Activated naive CD4-positive, alpha-beta T cell treated with anti-CD3 and anti-CD28 coated beads, Interleukin-2, amount 50 U/mL, for 72 hours (primary cell): ENCODE data around the gene NOSTRIN. TPM values are rescaled to one million over a fixed set of nuclear protein-coding genes. Genes with fewer than 3 reads are reported as not detected.
A peak's percentile ranks its signal among the peaks of the same experiment; 100 is the strongest.
"Not testable (repeated sequence)": the region's sequence is repeated elsewhere in the genome, so short reads cannot be mapped to it uniquely, and the experiment has no call there.

ENCODE experiments used
- ATAC-seq, 2 donors: fragments of 150-1000 bp; cut with Tn5 transposase; 2 replicates each; pipeline ENCODE4 v1.10.0; 2021; ENCODE audit warnings: mild to moderate bottlenecking in 2 of 2, moderate library complexity in 2 of 2
- DNase-seq, 2 donors: peaks; one replicate each; pipeline ENCODE4 v3.0.0; 2021 to 2022; ENCODE audit warnings: low spot score in 2 of 2
- H3K27ac Mint-ChIP-seq, 2 donors: one replicate each; pipeline ENCODE4 v1.8.0; 2022; ENCODE audit warnings: mild to moderate bottlenecking in 2 of 2, mixed read lengths in 2 of 2
- H3K36me3 Mint-ChIP-seq, 2 donors: one replicate each; pipeline ENCODE4 v1.8.0; 2022; ENCODE audit warnings: mixed read lengths in 2 of 2
- H3K9me3 Mint-ChIP-seq, 2 donors: one replicate each; pipeline ENCODE4 v1.8.0; 2022; ENCODE audit warnings: mixed read lengths in 2 of 2
- total RNA-seq, 2 donors: library from RNA; stranded (reverse); gene quantifications; one replicate each; pipeline ENCODE4 v1.2.3, GENCODE V29; 2022

The NOSTRIN gene
- total RNA-seq, 2 donors from 2014 or later: not detected

DNA sequence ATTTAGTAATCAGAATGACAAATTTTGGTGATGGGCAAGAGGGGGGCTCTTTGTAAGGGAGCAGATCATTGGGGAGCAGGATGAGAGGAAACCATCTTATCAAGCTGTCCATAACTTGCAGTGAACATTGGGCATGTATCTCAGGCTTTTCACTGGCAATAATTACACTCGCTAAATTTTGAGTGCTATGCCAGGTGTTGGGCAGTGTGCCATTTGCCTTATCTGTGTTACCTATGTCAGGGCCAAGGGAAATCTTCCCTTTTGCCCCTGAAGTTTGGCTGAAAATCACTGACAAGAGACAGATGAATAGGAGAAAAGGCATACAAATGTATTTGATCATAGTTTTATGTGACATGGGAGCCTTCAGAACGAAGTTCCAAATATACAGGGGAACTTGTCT is 39.0 kb downstream of the NOSTRIN start:
- no peaks in the 10 kb centered on the region for H3K36me3 Mint-ChIP-seq
- H3K9me3 Mint-ChIP-seq: no peaks in the 10 kb centered on the region
- H3K27ac Mint-ChIP-seq: no peak overlapping the region
- no peak for DNase-seq
- no peak for ATAC-seq

DNA sequence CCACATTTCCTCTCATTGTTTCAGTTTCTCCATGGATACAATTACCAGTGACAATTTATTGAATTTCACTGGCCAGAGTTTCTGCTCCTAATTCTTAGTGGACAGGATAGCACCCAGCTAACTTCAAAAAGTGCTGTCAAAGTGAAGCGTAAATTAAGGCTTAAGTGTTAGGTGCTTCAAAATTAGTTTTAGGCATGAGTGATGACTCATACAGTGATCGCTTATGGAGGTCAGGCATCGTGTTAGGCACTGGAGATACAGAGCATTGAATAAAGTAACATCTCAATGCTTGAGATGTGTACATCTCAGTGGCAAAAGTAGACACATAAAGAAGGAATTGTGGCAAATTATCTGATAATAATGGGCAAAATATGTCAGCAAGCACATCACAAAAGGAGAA is 40.8 kb downstream of the NOSTRIN start:
- ATAC-seq: no peak
- no peaks in the 10 kb centered on the region for H3K36me3 Mint-ChIP-seq

DNA sequence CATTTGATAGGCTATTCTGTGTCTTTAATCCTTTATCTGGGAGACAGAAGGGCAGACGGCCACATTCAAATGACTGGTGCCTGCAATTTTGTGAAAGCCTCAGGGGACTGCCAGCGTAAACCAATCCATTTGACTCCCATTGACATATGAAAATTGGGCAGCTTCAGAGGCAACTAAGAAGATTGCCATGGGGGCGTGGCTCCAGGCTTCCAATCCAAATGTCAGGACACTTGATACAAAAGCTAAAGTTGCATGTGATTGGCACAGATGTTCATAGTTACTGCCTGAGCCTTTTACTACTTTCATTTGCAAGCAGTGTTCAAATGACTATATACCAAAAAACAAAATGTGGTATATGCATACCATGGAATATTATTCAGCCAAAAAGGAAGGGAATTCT is 45.8 kb downstream of the NOSTRIN start:
- H3K27ac Mint-ChIP-seq: no peak overlapping the region
- no peak for ATAC-seq
- H3K9me3 Mint-ChIP-seq: no peaks in the 10 kb centered on the region
- peaks cover 0 to 5% of the 10 kb centered on the region in 2 donors for H3K36me3 Mint-ChIP-seq
- DNase-seq: no peak

More for the DNA sequence above, 40.8 kb downstream of the NOSTRIN start:
- H3K27ac Mint-ChIP-seq: no peak overlapping the region
- no peak for DNase-seq
- no peaks in the 10 kb centered on the region for H3K9me3 Mint-ChIP-seq

DNA sequence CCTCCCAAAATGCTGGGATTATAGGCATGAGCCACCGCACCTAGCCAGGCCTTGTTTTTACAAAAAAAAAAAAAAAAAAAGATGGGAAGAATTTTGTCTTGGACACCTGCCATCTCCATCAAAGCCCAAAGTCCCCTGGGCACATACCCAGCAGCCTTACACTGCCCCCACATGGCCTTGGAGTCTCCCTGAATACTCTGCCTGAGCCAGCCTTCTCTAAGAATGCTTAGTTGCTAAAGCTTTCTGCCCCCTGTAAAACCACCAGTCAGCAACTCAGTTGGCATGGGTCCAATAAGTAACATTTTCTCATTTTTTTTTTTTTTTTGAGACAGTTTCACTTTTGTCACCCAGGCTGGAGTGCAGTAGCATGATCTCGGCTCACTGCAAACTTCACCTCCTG is 47.2 kb downstream of the NOSTRIN start:
- ATAC-seq (peak in 1 of 2 donors; percentile 32), DNase-seq (no peak)
- peaks cover 5 to 10% of the 10 kb centered on the region in 2 donors for H3K36me3 Mint-ChIP-seq
- peaks cover 5% of the 10 kb centered on the region in 2 donors for H3K9me3 Mint-ChIP-seq
- peak overlapping the region in 1 of 2 donors; percentile 17 for H3K27ac Mint-ChIP-seq

DNA sequence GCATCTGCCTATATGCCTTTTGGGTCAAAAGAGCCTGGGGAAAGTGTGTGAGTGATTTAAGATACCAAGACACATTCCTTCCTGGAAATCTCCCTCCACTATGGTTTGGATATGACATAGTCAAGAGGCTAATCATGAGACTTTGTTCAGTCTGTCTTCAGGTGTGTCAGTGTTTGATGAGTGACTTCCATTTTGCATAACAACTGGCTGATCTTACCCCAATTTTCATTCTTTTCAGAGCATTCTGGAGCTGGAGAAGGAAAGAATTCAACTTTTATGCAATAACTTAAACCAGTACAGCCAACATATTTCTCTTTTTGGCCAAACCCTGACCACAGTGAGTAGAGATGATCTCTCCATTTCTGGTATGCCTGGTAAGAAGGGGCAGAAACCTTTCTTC is 48.4 kb downstream of the NOSTRIN start:
- ATAC-seq: no peak
- no peak for DNase-seq
- peaks cover 7 to 13% of the 10 kb centered on the region in 2 donors for H3K36me3 Mint-ChIP-seq
- H3K9me3 Mint-ChIP-seq: peaks cover 6 to 7% of the 10 kb centered on the region in 2 donors
- H3K27ac Mint-ChIP-seq: no peak overlapping the region

DNA sequence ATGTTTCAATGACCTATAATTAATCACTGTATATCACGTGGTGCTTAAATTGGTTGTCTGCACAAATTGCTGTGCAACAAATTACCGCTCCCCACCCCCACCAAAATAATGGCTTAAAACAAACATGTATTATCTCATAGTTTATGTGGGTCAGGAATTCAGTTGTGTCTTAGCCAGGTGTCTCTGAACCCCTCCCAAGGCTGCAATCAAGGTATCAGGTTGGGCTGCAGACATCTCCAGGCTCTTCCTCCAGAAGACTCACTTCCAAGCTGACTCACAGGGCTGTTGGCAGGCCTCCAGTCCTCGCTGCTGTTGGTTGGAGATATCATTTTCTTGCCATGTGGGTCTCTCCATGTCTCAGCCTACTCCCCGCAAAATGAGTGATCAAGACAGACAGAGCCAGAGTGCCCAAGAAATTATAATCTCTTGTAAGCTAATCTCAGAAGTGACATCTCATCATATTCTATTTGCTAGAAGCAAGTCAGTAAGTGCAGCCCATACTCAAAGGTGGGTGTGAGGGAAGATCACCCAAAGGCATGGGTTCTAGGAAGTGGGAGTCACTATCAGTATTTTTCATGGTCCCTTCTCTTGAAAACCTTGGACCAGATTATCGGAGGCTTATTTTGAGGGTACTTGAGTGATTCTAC is 49.4 kb downstream of the NOSTRIN start:
- H3K9me3 Mint-ChIP-seq: peaks cover 6 to 7% of the 10 kb centered on the region in 2 donors
- no peak for DNase-seq
- ATAC-seq: no peak
- peaks cover 7 to 17% of the 10 kb centered on the region in 2 donors for H3K36me3 Mint-ChIP-seq
- H3K27ac Mint-ChIP-seq: no peak overlapping the region

DNA sequence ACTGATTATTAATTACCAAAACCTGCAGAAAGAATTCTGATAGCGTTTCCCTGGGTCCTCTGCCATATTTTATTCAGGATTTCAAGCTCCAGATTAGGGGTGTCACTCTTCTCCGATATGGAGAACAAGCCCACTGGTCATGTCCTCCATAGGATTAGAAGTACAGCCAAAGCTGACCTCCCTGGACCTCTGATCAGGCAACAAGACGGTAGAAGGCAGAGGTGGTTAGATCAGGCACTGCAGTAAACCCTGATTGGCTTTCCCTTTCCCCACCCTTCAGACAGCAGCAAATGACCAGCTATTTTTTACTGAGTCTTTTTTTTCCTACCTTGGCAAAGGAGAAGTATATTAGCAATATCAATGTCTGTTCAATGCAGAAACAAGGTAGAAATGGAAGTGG is 50.0 kb downstream of the NOSTRIN start:
- Mint-ChIP-seq H3K9me3 (peaks cover 6 to 7% of the 10 kb centered on the region in 2 donors), H3K27ac (no peak overlapping the region), H3K36me3 (peaks cover 7 to 22% of the 10 kb centered on the region in 2 donors)
- ATAC-seq (no peak), DNase-seq (no peak)

DNA sequence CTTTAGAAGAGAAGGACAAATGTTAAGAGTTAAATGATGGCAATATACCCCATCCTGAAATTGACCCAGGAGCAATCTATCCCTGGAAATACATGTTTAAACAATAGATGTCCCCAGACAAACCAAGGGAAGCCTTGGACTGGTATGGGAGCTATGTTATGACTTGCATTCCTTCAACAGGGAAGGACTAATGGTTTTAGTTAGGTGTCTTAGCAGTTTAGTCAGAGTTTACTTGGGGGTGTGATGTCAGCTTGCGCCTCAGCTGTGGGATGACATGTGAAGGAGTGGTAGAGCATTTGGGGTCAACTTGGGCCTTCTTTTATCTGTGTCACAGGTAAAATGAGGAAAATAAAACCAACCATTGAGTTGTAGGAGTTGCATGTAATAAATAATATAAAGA is 51.0 kb downstream of the NOSTRIN start:
- Mint-ChIP-seq H3K9me3 (peaks cover 6 to 7% of the 10 kb centered on the region in 2 donors), H3K27ac (no peak overlapping the region), H3K36me3 (peaks cover 7 to 22% of the 10 kb centered on the region in 2 donors)
- ATAC-seq (no peak), DNase-seq (no peak)

DNA sequence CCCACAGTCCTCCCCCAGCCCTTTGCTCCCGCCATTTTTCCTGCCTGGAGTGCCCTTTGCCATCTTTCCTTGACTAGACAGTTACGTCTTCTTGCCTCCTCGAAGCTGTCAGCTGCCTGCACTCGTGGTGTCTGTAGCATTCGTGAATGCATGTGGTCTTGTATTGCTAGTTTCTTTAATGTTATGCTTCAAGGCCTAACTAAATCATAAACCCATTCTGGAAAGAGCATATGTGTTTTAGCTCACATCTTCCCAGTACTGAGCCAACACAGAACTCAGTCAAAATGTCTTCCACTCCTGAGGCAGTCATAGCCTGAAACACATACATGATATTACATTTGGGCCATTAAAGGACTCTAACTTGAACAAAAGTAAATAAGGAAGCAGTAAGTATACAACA is 52.2 kb downstream of the NOSTRIN start:
- Mint-ChIP-seq H3K36me3 (peaks cover 7 to 22% of the 10 kb centered on the region in 2 donors), H3K9me3 (peaks cover 6 to 7% of the 10 kb centered on the region in 2 donors), H3K27ac (no peak overlapping the region)
- DNase-seq: no peak
- no peak for ATAC-seq

DNA sequence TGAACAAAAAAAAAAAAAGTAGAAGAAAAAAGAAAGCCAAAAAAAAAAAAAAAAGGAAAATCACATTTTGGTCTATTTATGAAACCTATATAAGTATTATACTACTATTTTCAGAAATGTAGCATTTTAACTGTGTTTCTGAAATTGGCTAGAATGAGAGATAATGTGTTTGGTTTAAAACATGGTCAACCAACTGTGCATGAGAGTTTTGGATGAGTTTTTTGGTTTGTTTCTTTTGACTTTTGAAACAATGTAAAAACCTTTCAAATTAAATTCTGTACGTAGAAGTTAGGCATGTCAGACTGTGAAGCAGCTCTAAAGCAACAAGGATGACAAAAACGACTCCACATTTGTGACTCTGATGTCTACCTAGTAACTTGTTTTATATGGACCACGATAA is 53.2 kb downstream of the NOSTRIN start:
- ATAC-seq (no peak), DNase-seq (no peak)
- H3K9me3 Mint-ChIP-seq: peaks cover 6 to 7% of the 10 kb centered on the region in 2 donors

DNA sequence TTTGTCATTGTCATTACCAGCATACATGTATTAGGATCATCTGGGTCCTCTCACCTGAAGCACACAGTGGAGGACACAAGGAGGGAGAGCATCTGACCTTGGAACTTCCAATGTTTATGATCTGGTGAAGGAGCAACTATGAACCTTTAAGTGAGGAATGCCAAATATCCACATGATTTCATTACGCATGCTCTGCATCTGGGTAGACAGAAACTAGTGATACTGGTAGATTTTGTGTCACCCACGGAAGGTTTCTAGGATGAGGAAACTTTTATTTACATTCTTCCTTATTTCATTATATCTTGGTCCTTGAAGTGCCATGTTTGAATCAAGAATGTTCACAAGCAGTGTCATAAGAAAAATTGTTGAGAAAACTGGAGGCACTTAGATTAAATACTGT is 55.7 kb downstream of the NOSTRIN start:
- ATAC-seq (no peak), DNase-seq (no peak)
- Mint-ChIP-seq H3K9me3 (peaks cover 6 to 7% of the 10 kb centered on the region in 2 donors), H3K36me3 (peaks cover 7 to 21% of the 10 kb centered on the region in 2 donors), H3K27ac (no peak overlapping the region)

More for the DNA sequence above, 53.2 kb downstream of the NOSTRIN start:
- Mint-ChIP-seq H3K27ac (no peak overlapping the region), H3K36me3 (peaks cover 7 to 22% of the 10 kb centered on the region in 2 donors)

DNA sequence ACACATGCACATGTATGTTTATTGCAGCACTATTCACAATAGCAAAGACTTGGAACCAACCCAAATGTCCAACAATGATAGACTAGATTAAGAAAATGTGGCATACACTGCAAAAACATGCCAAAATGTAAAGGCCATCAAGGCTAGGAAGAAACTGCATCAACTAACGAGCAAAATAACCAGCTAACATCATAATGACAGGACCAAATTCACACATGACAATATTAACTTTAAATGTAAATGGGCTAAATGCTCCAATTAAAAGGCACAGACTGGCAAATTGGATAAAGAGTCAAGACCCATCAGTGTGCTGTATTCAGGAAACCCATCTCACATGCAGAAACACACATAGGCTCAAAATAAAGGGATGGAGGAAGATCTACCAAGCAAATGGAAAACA is 64.7 kb downstream of the NOSTRIN start:
- DNase-seq, H3K9me3 Mint-ChIP-seq, ATAC-seq, H3K27ac Mint-ChIP-seq: not testable (repeated sequence)
- peaks cover 19 to 61% of the 10 kb centered on the region in 2 donors for H3K36me3 Mint-ChIP-seq

DNA sequence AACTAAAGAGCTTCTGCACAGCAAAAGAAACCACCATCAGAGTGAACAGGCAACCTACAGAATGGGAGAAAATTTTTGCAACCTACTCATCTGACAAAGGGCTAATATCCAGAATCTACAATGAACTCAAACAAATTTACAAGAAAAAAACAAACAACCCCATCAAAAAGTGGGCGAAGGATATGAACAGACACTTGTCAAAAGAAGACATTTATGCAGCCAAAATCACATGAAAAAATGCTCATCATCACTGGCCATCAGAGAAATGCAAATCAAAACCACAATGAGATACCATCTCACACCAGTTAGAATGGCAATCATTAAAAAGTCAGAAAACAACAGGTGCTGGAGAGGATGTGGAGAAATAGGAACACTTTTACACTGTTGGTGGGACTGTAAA is 67.9 kb downstream of the NOSTRIN start:
- H3K27ac Mint-ChIP-seq, DNase-seq, H3K9me3 Mint-ChIP-seq, ATAC-seq: not testable (repeated sequence)
- peaks cover 11 to 39% of the 10 kb centered on the region in 2 donors for H3K36me3 Mint-ChIP-seq

DNA sequence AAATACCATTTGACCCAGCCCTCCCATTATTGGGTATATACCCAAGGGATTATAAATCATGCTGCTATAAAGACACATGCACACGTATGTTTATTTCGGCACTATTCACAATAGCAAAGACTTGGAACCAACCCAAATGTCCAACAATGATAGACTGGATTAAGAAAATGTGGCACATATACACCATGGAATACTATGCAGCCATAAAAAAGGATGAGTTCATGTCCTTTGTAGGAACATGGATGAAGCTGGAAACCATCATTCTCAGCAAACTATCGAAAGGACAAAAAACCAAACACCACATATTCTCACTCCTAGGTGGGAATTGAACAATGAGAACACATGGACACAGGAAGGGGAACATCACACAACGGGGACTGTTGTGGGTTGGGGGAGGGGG is 68.4 kb downstream of the NOSTRIN start:
- not testable (repeated sequence) for H3K9me3 Mint-ChIP-seq, ATAC-seq, DNase-seq, H3K27ac Mint-ChIP-seq
- peaks cover 10 to 37% of the 10 kb centered on the region in 2 donors for H3K36me3 Mint-ChIP-seq

DNA sequence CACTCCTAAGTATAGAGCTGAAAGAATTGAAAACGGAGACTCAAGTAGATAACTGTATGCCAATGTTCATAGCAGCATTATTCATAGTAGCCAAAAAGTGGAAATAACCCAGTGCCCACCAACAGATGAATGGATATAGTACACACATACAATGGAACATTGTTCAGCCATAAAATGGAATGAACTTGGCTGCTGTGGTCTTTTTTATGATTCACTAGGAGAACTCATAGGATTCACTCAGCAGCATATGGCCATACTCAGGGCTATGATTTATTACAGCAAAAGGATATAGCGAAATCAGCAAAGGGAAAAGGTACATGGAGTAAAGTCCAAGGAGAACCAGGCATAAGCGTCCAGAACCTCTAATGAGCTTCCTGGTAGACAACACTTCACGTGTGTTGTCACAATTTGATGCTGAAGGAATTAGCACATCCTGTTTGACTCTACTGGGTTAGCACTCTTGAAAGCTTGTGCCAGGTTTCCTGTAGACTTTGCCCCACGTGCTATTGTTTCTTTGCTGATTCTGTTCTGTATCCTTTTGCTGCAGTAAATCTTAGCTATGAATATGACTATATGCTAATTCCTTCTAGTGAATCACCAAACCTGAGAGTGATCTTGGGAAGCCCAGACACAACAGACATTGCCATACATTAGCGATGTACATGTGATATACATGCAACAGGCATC is 72.1 kb downstream of the NOSTRIN start:
- no peak for DNase-seq
- ATAC-seq: no peak
- no peak overlapping the region for H3K27ac Mint-ChIP-seq
- peaks cover 4 to 16% of the 10 kb centered on the region in 2 donors for H3K36me3 Mint-ChIP-seq
- H3K9me3 Mint-ChIP-seq: no peaks in the 10 kb centered on the region

DNA sequence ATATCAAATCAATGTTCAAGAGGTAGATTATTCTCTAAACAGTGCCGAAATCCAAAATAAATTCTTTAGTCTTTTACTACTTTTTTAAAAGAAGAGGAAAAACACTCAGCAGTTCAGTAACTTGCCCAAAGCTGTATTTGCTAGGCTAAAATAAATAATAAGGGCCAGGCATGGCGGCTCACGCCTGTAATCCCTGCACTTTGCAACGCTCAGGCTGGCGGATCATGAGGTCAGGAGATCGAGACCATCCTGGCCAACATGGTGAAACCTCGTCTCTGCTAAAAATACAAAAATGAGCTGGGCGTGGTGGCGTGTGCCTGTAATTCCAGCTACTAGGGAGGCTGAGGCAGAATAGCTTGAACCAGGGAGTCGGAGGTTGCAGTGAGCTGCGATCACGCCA is 79.7 kb downstream of the NOSTRIN start:
- peaks cover 0 to 26% of the 10 kb centered on the region in 2 donors for H3K36me3 Mint-ChIP-seq
- DNase-seq, H3K27ac Mint-ChIP-seq, H3K9me3 Mint-ChIP-seq, ATAC-seq: not testable (repeated sequence)

DNA sequence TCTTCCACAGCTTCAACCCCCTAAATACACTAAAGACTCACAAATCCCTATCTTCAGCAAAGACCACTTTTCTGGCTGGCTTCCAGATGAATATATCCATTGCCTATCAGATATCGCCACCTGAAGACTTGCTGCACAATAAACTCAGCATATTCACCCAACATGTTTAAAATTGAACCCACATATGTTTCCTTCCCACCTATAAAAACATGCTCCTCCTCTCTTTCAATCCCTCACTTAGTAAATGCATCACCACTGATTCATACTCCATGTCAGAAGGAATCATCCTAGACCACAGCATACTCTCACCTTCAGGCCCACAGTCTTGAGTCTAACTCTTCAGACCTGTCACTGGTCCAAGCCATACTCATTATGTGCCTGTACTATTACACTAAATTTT is 82.5 kb downstream of the NOSTRIN start:
- ATAC-seq: peak; percentile 92 to 93
- peaks cover 9 to 46% of the 10 kb centered on the region in 2 donors for H3K36me3 Mint-ChIP-seq

DNA sequence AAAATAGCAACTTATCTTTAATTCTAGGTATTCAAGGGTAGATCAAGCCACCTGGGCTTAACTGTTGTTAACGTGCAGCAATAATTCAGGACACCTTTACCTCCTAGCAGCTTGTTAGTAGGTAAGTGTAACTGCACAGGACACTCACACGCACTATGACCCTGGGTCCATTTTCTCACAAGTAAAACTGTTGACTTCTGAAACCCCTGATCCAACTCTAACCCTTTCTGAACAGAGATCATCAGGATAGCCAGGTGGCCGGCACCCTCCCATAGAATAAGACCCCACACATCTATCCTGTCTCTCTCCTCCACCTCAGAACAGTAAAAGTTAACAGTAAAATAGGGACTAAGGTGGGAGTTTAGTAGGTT is 87.2 kb downstream of the NOSTRIN start:
- H3K36me3 Mint-ChIP-seq: peaks cover 15 to 42% of the 10 kb centered on the region in 2 donors
- no peaks in the 10 kb centered on the region for H3K9me3 Mint-ChIP-seq
- no peak for DNase-seq
- peak overlapping the region; percentile 93 for H3K27ac Mint-ChIP-seq
- peak in 1 of 2 donors; percentile 1 for ATAC-seq

More for the DNA sequence above, 82.5 kb downstream of the NOSTRIN start:
- DNase-seq: no peak
- no peaks in the 10 kb centered on the region for H3K9me3 Mint-ChIP-seq
- H3K27ac Mint-ChIP-seq: no peak overlapping the region
